ENCODE data around the gene SERGEF.

DNA sequence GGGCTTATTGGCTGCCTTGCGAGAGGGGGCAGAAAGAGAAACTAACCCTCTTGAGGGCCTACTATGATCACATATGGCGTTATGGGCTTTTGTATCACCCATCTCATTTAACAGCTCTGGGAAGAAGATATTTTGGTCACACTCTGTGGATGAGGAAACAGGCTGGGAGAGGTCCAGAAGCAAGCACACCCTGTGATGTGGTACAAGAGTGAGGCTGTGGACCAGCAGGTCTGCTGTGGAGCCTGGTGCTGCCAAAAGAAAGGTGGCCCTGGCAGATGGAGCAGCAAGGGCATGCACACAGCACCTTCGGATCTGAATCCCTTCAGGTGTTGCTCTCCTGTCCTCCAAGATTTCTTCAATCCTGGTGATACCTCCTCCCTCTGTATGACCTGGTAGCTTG is 214.1 kb downstream of the SERGEF start:
- TF ChIP-seq, protein P1, sequence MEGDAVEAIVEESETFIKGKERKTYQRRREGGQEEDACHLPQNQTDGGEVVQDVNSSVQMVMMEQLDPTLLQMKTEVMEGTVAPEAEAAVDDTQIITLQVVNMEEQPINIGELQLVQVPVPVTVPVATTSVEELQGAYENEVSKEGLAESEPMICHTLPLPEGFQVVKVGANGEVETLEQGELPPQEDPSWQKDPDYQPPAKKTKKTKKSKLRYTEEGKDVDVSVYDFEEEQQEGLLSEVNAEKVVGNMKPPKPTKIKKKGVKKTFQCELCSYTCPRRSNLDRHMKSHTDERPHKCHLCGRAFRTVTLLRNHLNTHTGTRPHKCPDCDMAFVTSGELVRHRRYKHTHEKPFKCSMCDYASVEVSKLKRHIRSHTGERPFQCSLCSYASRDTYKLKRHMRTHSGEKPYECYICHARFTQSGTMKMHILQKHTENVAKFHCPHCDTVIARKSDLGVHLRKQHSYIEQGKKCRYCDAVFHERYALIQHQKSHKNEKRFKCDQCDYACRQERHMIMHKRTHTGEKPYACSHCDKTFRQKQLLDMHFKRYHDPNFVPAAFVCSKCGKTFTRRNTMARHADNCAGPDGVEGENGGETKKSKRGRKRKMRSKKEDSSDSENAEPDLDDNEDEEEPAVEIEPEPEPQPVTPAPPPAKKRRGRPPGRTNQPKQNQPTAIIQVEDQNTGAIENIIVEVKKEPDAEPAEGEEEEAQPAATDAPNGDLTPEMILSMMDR (IDR thresholded peaks at IDR 0.05) = no peak
- no peak for TF ChIP-seq POLR2A (IDR thresholded peaks at IDR 0.05)

Data from body of pancreas (tissue), 4 donors.